CD14-positive monocyte (primary cell): ENCODE measurements around the gene SYTL3. TPM values are rescaled to one million over a fixed set of nuclear protein-coding genes. Genes with fewer than 3 reads are reported as not detected.

Source experiments
- DNase-seq, 3 donors: peaks; one replicate each; pipeline ENCODE4 v3.0.0-alpha.2; 2011 to 2022
- H2AFZ ChIP-seq: 2 replicates; pipeline ENCODE4 v1.6.0; 2012; ENCODE audit warnings: mild to moderate bottlenecking, low read depth, low read length, inconsistent platforms; ENCODE audit not compliant: insufficient read depth, poor library complexity, severe bottlenecking
- H3K27ac ChIP-seq, 2 donors: 1 replicate in 1 of 2; 2 replicates in 1 of 2; pipeline ENCODE4 v1.5.1; 2012 to 2013; ENCODE audit warnings: low read length in 2 of 2, control low read depth in 1 of 2, inconsistent platforms in 1 of 2, low read depth in 1 of 2, mild to moderate bottlenecking in 1 of 2
- H3K27me3 ChIP-seq, 2 donors: one replicate each; pipeline versions ENCODE4 v1.6.0 to v1.6.1; 2011 to 2013; ENCODE audit warnings: low read length in 2 of 2; ENCODE audit not compliant: control insufficient read depth in 2 of 2, insufficient read depth in 2 of 2
- H3K36me3 ChIP-seq, 2 donors: replicated peaks in 1 of 2; 1 replicate in 1 of 2; 2 replicates in 1 of 2; pipeline versions ENCODE4 v1.5.1 to v1.6.1; 2012 to 2013; ENCODE audit warnings: low read length in 2 of 2, control low read depth in 1 of 2, inconsistent platforms in 1 of 2, mild to moderate bottlenecking in 1 of 2; ENCODE audit not compliant: insufficient read depth in 2 of 2, control insufficient read depth in 1 of 2
- H3K4me1 ChIP-seq, 2 donors: 1 replicate in 1 of 2; 2 replicates in 1 of 2; pipeline versions ENCODE4 v1.5.1 to v1.6.1; 2012 to 2013; ENCODE audit warnings: low read length in 2 of 2, control low read depth in 1 of 2, inconsistent platforms in 1 of 2, mild to moderate bottlenecking in 1 of 2, moderate library complexity in 1 of 2; ENCODE audit not compliant: insufficient read depth in 2 of 2, control insufficient read depth in 1 of 2
- H3K4me2 ChIP-seq: replicated peaks from 2 replicates; pipeline ENCODE3; 2012; ENCODE audit warnings: low read length, moderate library complexity, mild to moderate bottlenecking; ENCODE audit not compliant: poor library complexity, severe bottlenecking; ENCODE audit errors: extremely low read depth
- H3K4me3 ChIP-seq, 3 experiments: fragments of 200-600 bp in 1 of 3; sonication (generic) in 1 of 3; replicated peaks in 1 of 3; 1 replicate in 2 of 3; 2 replicates in 1 of 3; pipeline ENCODE4 v1.5.1; 2011 to 2013; ENCODE audit warnings: low read length in 3 of 3, mild to moderate bottlenecking in 3 of 3, control low read depth in 2 of 3, low read depth in 2 of 3, inconsistent platforms in 1 of 3, moderate library complexity in 1 of 3
- H3K79me2 ChIP-seq: 2 replicates; pipeline ENCODE4 v1.6.0; 2012; ENCODE audit warnings: mild to moderate bottlenecking, control low read depth, inconsistent platforms, low read length, moderate library complexity; ENCODE audit not compliant: insufficient read depth
- H3K9ac ChIP-seq: 2 replicates; pipeline ENCODE4 v1.6.0; 2017; ENCODE audit warnings: low read length, mild to moderate bottlenecking; ENCODE audit not compliant: insufficient read depth, poor library complexity, severe bottlenecking
- H3K9me3 ChIP-seq, 2 donors: replicated peaks in 1 of 2; 1 replicate in 1 of 2; 2 replicates in 1 of 2; pipeline versions ENCODE4 v1.5.1 to v1.6.1; 2012 to 2013; ENCODE audit warnings: low read length in 2 of 2, control low read depth in 1 of 2; ENCODE audit not compliant: control insufficient read depth in 1 of 2, insufficient read depth in 1 of 2
- H4K20me1 ChIP-seq: 2 replicates; pipeline ENCODE4 v1.6.0; 2012; ENCODE audit warnings: mild to moderate bottlenecking, low read length, control low read depth, moderate library complexity; ENCODE audit not compliant: insufficient read depth
- H3K27ac Mint-ChIP-seq, 7 donors: one replicate each; pipeline ENCODE4 v1.8.0; 2020; ENCODE audit warnings: mild to moderate bottlenecking in 7 of 7, mixed read lengths in 7 of 7, moderate library complexity in 6 of 7, inconsistent platforms in 2 of 7
- H3K27me3 Mint-ChIP-seq, 3 donors: one replicate each; pipeline ENCODE4 v1.8.0; 2021 to 2022; ENCODE audit warnings: low read depth in 3 of 3, mild to moderate bottlenecking in 3 of 3, mixed read lengths in 3 of 3, moderate library complexity in 3 of 3, inconsistent platforms in 1 of 3
- H3K36me3 Mint-ChIP-seq, 2 donors: one replicate each; pipeline ENCODE4 v1.8.0; 2020; ENCODE audit warnings: mixed read lengths in 2 of 2, inconsistent platforms in 1 of 2, mild to moderate bottlenecking in 1 of 2
- H3K4me1 Mint-ChIP-seq: one replicate; pipeline ENCODE4 v1.8.0; 2020; ENCODE audit warnings: mild to moderate bottlenecking, mixed read lengths
- H3K4me3 Mint-ChIP-seq, 2 donors: one replicate each; pipeline ENCODE4 v1.8.0; 2020; ENCODE audit warnings: mild to moderate bottlenecking in 2 of 2, mixed read lengths in 2 of 2, moderate library complexity in 1 of 2
- H3K9me3 Mint-ChIP-seq, 7 donors: one replicate each; pipeline ENCODE4 v1.8.0; 2020 to 2022; ENCODE audit warnings: mixed read lengths in 7 of 7, mild to moderate bottlenecking in 6 of 7, moderate library complexity in 6 of 7, inconsistent platforms in 2 of 7
- WGBS: methylation state at CpG from one replicate; pipeline ENCODE4 v1.1.5; 2013; ENCODE audit warnings: missing lambda C conversion rate; ENCODE audit not compliant: insufficient coverage; 5-methylcytosine and 5-hydroxymethylcytosine counted together
- intact Hi-C, 2 donors: fragments of 100-400 bp; cut with micrococcal nuclease; formaldehyde crosslinking; loops; one replicate each; pipeline versions ENCODE4 v1.15.0 to v1.15.1; 2023
- polyA plus RNA-seq, 3 donors: library from polyadenylated mRNA; depleted of rRNA in 1 of 3; unstranded in 2 of 3; stranded (reverse) in 1 of 3; fragments of 300-500 nt in 2 of 3; fragments of >200 nt in 1 of 3; fragmentation: Illumina TruSeq in 2 of 3; gene quantifications; 1 replicate in 2 of 3; 2 replicates in 1 of 3; pipeline ENCODE4 v1.2.3, GENCODE V29; 2012 to 2021
- TF ChIP-seq, protein P1 (sequence below): fragments of 200-600 bp; IDR thresholded peaks from one replicate; pipeline ENCODE4 v1.8.0; 2022; ENCODE audit warnings: antibody characterized with exemption, mild to moderate bottlenecking

SYTL3 gene
- polyA plus RNA-seq, 3 donors, result 14.6 to 18.7 (median 14.8) TPM

DNA sequence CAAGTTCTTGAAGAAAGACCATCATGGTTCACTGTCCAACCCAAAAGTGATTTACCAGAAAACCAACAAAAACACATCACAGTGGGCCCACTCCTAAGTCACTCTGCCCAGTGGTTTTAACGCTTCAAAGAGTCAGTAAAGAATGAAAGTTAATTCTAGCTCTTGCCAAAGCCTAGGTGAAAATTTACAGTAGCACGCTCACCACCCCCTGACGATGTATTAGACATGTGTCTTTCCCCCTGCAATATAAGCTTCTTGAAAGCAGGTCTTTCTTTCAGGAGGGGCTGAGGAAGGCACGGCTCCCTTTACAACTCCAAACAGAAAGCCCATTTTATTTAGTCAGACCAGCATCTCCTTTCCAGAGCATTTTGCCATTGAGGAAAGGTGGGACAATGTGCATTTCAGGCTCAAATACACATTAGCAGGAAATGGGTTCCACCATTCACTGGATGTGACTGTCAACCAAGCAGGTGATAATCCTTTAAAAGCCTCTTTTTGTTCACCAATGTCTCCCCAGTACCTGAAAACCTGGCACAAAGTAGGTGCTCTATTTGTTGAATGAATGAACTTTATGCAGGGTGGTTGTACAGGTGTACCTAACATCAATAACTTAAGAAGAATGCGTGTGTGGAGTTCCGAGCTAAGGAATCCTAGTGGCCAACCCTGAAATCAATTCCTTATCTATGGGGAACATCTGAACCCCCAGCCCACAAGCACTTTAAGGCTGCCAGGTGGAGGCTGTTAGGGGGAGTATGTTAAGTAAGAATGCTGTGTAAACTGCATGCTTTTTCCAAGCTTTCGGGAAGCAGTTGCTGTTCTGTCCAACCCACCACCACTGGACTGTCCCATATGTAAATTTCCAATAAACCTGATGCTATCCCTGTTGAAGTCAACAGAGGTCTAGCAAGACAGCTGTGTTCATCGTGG lies 157.9 kb downstream of the SYTL3 start:
- Histone ChIP-seq H3K9me3 (no peaks in the 10 kb centered on the region), H3K4me2 (no peak overlapping the region), H2AFZ (no peak overlapping the region), H3K4me1 (peaks cover 17 to 45% of the 10 kb centered on the region in 2 donors), H3K9ac (no peak overlapping the region), H3K27ac (no peak overlapping the region), H4K20me1 (peaks cover 94% of the 10 kb centered on the region), H3K27me3 (no peaks in the 10 kb centered on the region), H3K36me3 (peaks cover 15 to 51% of the 10 kb centered on the region in 2 donors), H3K79me2 (peaks cover 95% of the 10 kb centered on the region), H3K4me3 (no peak overlapping the region)
- Mint-ChIP-seq H3K27me3 (no peaks in the 10 kb centered on the region), H3K27ac (peak overlapping the region in 2 of 7 donors; percentile 16 to 18), H3K36me3 (peaks cover 59 to 66% of the 10 kb centered on the region in 2 donors), H3K4me1 (peaks cover 63% of the 10 kb centered on the region), H3K9me3 (no peaks in the 10 kb centered on the region), H3K4me3 (no peak overlapping the region)
- WGBS, result 80% methylated on average over 3 of the region's 8 CpGs
- DNase-seq, result no peak
- intact Hi-C loops, result no loop called here
- TF ChIP-seq, protein P1, sequence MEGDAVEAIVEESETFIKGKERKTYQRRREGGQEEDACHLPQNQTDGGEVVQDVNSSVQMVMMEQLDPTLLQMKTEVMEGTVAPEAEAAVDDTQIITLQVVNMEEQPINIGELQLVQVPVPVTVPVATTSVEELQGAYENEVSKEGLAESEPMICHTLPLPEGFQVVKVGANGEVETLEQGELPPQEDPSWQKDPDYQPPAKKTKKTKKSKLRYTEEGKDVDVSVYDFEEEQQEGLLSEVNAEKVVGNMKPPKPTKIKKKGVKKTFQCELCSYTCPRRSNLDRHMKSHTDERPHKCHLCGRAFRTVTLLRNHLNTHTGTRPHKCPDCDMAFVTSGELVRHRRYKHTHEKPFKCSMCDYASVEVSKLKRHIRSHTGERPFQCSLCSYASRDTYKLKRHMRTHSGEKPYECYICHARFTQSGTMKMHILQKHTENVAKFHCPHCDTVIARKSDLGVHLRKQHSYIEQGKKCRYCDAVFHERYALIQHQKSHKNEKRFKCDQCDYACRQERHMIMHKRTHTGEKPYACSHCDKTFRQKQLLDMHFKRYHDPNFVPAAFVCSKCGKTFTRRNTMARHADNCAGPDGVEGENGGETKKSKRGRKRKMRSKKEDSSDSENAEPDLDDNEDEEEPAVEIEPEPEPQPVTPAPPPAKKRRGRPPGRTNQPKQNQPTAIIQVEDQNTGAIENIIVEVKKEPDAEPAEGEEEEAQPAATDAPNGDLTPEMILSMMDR, result no peak

DNA sequence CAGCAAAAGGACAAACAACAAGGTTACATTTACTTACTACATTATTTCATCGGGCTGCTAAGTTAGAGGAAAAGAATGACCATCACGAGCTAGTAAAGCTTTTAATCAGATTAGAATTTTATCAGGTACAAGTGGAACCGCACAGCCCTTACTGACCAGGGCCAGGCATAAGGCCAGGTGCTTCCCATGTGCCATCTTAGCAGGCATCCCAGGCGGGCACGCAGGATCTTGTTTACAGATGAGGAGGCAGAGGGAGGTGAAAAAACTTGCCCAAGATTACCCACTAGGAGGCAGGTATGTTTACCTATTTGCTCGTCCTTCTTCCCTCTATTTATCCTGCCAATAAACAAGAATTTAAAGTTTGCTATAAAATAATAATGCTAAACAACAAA lies 158.6 kb downstream of the SYTL3 start:
- Mint-ChIP-seq H3K4me3 (no peak overlapping the region), H3K36me3 (peaks cover 65 to 71% of the 10 kb centered on the region in 2 donors), H3K27ac (peak overlapping the region in 2 of 7 donors; percentile 13 to 72), H3K27me3 (no peaks in the 10 kb centered on the region), H3K9me3 (peaks cover 0 to 3% (median 0%) of the 10 kb centered on the region in 7 donors), H3K4me1 (peaks cover 66% of the 10 kb centered on the region)
- intact Hi-C loops, result no loop called here
- TF ChIP-seq, protein P1, result no peak
- peaks cover 95% of the 10 kb centered on the region for H4K20me1 ChIP-seq
- H3K27ac ChIP-seq, result no peak overlapping the region
- no peak overlapping the region for H3K4me2 ChIP-seq
- no peak overlapping the region for H3K9ac ChIP-seq
- peaks cover 24 to 48% of the 10 kb centered on the region in 2 donors for H3K4me1 ChIP-seq
- peaks cover 96% of the 10 kb centered on the region for H3K79me2 ChIP-seq
- H3K4me3 ChIP-seq, result no peak overlapping the region
- H3K27me3 ChIP-seq, result no peaks in the 10 kb centered on the region
- no peaks in the 10 kb centered on the region for H3K9me3 ChIP-seq
- no peak for DNase-seq
- no peak overlapping the region for H2AFZ ChIP-seq
- H3K36me3 ChIP-seq, result peaks cover 15 to 51% of the 10 kb centered on the region in 2 donors
- 100% methylated on average over 2 of the region's 6 CpGs for WGBS
